Superior temporal gyrus (tissue), 1 donor: Measurements from ENCODE around the gene MAD2L1.

ENCODE experiments used
- DNase-seq: peaks from one replicate; pipeline ENCODE4 v3.0.0-alpha.2; 2016; ENCODE audit errors: extremely low spot score

MAD2L1 gene

GRCh38 chr4:120059036-120059435 is 7.6 kb downstream of the MAD2L1 start:
- DNase-seq, result no peak

GRCh38 chr4:120057416-120057815 is 9.2 kb downstream of the MAD2L1 start:
- no peak for DNase-seq

- DNase-seq, result peak; percentile 29
Observed at GRCh38 chr4:120056246-120056645, 10.4 kb downstream of the MAD2L1 start.

- DNase-seq, result no peak
Observed at GRCh38 chr4:120055795-120056194, 10.9 kb downstream of the MAD2L1 start.

GRCh38 chr4:120055162-120055561 is 11.5 kb downstream of the MAD2L1 start:
- DNase-seq, result no peak

GRCh38 chr4:120053911-120054310 is 12.7 kb downstream of the MAD2L1 start:
- no peak for DNase-seq

- no peak for DNase-seq
Observed at GRCh38 chr4:120052856-120053255, 13.8 kb downstream of the MAD2L1 start.

- DNase-seq, result no peak
Observed at GRCh38 chr4:120051253-120051652, 15.4 kb downstream of the MAD2L1 start.

GRCh38 chr4:120049732-120050494 is 16.7 kb downstream of the MAD2L1 start:
- peak; percentile 95 for DNase-seq

- no peak for DNase-seq
Observed at GRCh38 chr4:120043828-120044227, 22.8 kb downstream of the MAD2L1 start.

GRCh38 chr4:120037411-120037810 is 29.2 kb downstream of the MAD2L1 start:
- no peak for DNase-seq

GRCh38 chr4:120034913-120035312 is 31.7 kb downstream of the MAD2L1 start:
- DNase-seq, result no peak

GRCh38 chr4:120026853-120027252 is 39.8 kb downstream of the MAD2L1 start:
- DNase-seq, result no peak

GRCh38 chr4:120025516-120025915 is 41.1 kb downstream of the MAD2L1 start:
- DNase-seq, result no peak

GRCh38 chr4:120018786-120019185 is 47.9 kb downstream of the MAD2L1 start:
- DNase-seq, result no peak

GRCh38 chr4:120017939-120018692 is 48.5 kb downstream of the MAD2L1 start:
- DNase-seq, result no peak

- DNase-seq, result no peak
Observed at GRCh38 chr4:120011725-120012124, 54.9 kb downstream of the MAD2L1 start.

- no peak for DNase-seq
Observed at GRCh38 chr4:120010646-120011045, 56.0 kb downstream of the MAD2L1 start.

GRCh38 chr4:120009731-120010130 is 56.9 kb downstream of the MAD2L1 start:
- no peak for DNase-seq

- no peak for DNase-seq
Observed at GRCh38 chr4:120008957-120009356, 57.7 kb downstream of the MAD2L1 start.

- no peak for DNase-seq
Observed at GRCh38 chr4:120007896-120008436, 58.7 kb downstream of the MAD2L1 start.

- DNase-seq, result no peak
Observed at GRCh38 chr4:120007191-120007871, 59.3 kb downstream of the MAD2L1 start.
